Hippocampal formation (tissue), 2 donors: ENCODE data around the gene MAPK8.
"Not testable (repeated sequence)": the region's sequence is repeated elsewhere in the genome, so short reads cannot be mapped to it uniquely, and the experiment has no call there.

ENCODE experiments used
- DNase-seq, 2 donors: peaks; one replicate each; lab custom pipeline; 2025; lab: John Stamatoyannopoulos, UW

Gene MAPK8

DNA sequence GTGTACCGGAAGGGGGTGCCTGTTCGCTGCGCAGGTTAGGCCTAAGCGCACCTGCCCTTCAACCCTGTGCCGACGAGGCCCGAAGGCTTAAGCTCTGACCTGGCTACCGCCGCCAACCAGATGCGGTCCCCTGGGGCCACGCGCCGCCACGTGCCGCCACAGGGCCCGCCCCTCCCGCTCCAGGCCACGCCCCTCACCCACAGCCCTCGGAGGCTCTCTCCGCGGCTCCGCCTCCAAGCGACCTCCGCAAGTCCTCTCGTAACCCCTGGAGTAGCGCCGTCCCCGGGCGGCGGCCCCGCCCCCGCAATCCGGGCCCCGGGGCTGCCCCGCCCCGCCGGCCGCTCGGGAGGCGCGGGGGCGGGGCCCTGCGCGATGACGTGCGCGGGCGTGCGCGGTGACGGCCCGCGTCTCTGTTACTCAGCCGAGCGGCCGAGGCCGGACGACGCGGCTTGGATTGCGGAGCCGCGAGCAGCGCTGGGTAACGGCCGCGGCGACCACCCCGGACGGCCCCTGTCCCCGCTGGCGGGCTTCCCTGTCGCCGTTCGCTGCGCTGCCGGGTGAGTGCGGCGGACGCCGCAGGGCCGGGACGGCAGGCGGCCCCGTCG lies at the start of gene MAPK8:
MAPK8 (plus strand) TSS at position 413 of the 605 bp plus-strand sequence. CDS start 94,984 bp downstream, outside the sequence.
- DNase-seq: peak; percentile 78 to 80

DNA sequence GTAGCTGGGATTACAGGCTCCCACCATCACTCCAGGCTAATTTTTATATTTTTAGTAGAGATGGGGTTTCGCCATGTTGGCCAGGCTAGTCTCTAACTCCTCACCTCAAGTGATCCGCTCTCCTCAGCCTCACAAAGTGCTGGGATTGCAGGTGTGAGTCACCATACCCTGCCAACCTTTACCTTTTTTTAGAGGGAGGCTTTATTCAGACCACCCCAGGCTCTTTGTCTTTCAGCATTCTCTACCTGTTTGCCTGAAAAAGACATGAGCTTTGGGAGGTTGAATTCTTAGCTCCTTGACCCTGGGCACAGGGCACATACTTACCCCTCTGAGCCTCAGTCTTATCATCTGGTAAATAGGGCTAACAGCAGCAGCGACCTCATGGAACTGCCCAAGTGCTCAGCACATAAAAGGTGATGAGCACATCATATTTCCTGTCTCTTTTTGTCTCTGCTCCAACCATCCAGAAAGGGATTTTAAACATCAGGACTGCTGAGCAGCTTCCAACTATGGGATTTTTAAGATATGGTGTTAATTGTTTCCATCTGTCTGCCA lies 49.0 kb upstream of the MAPK8 start:
- no peak for DNase-seq

DNA sequence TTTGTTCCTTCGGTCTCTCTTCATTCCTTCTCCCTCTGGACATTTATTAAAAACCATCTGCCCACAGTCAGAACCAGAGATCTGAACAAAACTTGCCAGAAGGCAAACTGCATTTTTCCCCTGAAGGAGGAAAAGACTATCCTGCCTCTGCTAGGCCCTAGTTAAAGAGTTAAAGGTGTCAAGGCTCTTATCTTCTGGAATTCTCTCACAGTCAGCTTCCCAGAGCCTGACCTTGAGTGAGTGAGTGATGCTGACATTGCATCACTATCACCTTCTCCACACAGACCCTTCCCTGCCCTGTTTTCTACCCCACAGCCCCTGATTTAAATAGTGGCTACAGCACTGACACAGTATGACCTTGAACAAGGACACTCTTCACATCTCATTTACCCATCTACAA lies 48.4 kb upstream of the MAPK8 start:
- no peak for DNase-seq

DNA sequence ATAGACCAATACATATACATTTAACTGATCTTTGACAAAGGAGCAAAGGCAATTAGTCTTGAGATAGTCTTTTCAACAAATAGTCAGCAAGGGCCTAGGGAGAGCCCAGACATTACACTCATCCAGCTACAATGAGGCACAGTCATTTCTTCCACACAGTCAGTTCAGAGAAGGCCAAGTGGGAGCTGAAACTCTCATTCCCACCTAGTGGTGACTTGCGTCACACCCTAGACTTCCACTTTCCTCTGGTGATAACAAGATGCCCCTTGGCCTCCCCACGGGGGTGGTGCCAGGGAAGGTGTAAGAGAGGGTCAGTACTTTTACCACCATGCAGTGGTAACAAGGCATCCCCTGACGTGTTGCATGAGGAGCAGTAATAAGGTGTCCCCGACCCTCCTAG lies 39.9 kb upstream of the MAPK8 start:
- DNase-seq: no peak

DNA sequence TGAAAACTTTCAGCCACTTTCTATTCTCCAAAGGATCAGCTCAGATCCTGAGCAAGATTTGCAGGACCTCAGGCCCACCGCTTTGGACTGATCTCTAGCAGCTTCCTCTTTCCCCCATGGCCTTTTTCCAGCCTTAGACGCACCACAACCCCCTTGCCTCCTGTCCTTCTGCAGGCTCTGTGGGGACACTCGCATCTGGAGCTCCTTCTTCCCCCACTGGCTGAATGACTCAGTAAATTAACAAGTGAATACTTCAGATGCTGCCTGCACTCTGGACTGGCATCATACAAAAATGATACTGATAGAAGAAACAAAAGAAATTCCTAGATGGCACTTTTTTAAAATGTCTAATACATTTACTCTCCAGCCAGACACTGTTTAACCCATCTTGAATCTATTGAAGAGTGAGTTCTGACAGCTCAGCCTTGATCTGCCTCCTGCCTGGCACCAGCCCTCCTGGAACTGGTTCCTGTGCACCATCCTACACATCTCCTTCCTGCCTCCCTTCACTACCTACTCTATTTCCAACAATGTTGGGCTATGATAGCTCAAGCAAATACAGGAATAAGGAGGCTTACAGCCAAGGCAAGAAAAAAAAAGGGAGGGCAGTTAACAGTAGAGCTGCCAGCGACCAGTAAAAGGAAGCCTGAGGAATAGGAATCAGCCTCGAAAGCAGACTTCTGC lies 35.3 kb upstream of the MAPK8 start:
- peak in 1 of 2 donors; percentile 12 for DNase-seq

DNA sequence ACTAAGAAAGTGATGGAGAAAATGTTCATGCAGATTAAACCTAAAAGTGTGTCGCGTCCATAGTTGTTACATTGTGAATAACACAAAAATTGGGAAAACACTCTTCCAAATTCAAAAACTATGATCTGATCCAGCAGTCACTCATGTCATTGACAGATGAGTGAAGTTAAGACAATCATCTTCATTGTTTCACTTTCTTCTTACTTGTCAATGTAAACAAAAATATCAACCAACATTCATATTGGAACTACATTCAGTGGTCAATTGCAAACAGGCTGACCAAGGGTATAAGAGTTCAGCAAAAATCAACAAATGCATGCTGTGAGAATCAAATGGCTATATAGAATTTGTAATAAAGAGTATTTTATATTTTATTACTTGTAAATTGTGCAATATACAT lies 33.8 kb upstream of the MAPK8 start:
- DNase-seq: no peak

DNA sequence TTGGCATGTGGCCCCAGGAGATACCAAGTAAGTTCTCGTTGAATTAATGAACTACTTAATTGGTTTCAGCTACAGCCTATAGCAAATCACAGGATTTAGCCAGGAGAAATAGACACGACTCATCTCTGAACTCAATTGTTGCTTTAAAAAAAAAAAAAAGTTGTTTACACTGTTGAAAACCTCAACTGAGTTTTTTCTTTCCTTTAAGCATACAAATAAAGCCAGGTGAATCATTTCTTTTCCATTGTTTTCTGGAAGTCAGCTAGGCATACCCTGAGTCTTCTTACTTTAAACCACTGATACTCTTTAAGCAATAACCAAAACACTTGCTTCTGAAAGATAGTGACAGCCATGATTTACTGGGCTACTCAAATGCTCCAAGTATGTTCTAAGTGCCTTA lies 32.7 kb upstream of the MAPK8 start:
- DNase-seq: no peak

DNA sequence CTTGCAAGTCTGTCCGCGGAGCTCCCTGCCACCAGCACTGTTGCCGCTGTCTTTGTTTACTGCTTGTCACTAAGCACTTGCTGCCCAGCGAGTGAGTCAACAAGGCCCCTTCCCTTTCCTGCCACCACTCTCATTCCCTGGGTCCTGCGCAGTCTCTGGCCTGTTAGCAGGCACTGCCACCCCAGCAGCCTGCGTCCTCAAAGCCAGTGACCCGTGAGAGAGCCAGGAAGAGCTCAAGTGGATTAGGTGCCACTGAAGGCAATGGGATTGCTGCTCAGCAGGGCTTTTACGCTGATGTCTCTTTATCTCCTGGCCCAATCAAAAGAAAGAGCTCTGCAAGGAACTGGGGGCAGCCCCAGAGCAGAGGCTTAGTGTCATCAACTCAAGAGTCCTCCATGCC lies 31.8 kb upstream of the MAPK8 start, which contains the start of gene FRMPD2:
FRMPD2 (minus strand) TSS at position 61 of the 400 bp plus-strand sequence. CDS start 129 bp downstream, outside the sequence.
- peak in 1 of 2 donors; percentile 5 for DNase-seq

DNA sequence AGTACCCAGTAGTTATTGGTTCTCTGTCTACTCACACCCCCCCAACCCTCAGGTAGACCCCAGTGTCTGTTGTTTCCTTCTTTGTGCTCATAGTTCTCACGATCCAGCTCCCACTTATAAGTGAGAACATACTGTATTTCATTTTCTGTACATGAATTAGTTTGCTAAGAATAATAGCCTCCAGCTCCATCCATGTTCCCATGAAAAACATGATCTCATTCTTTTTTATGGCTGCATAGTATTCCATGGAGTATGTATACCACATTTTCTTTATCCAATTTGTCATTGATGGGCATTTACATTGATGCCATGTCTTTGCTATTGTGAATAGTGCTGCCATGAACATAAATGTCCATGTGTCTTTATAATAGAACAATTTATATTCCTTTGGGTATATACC lies 29.4 kb upstream of the MAPK8 start:
- no peak for DNase-seq

DNA sequence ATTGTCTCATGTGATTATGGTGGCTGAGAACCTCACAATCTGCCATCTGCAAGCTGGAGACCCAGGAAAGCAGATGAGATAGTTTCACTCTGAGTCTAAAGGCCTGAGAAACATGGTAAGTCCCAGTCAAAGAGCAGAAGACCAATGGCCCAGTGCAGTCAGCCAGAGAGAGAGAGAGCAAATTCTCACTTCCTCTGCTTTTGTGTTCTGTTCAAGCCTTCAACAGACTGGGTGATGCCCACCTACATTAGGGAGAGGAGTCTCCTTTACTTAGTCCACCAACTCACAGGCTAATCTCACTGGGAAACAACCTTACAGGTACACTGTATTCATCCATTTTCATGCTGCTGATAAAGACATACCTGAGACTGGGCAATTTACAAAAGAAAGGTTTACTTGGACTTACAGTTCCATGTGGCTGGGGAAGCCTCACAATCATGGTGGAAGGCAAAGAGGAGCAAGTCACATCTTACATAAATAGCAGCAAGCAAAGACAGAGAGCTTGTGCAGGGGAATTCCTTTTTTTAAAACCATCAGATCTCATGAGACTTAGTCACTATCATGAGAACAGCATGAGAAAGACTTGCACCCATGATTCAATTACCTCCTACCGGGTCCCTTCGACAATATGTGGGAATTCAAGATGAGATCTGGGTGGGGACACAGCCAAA lies 27.3 kb upstream of the MAPK8 start:
- no peak for DNase-seq

DNA sequence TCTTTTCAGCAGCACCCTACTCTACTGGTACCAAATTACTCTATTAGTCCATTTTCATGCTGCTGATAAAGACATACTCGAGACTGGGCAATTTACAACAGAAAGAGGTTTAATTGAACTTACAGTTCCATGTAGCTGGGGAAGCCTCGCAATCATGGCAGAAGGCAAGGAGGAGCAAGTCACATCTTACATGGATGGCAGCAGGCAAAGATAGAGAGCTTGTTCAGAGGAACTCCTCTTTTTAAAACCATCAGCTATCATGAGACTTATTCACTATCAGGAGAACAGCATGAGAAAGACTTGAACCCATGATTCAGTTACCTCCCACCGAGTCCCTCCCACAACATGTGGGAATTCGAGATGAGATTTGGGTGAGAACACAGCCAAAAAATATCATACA lies 24.8 kb upstream of the MAPK8 start:
- DNase-seq: not testable (repeated sequence)

DNA sequence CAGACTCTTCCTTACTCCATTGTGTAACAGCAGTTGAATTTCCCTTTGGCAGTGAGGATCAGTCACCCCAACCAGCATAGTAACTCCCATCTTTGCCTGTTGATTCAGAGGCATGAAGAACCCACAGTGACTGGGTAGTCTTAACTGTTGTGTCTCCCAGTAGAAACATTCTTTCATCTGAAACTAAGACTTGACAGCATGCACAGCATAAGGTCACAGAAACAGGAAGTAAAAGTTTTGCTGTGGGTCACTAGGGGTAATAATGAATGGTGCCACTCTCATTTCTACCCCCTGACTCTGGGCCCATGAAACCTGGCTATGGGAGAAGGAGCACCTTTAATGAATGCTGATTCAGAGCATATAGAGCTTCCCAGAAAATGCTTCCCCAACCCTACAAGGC lies 23.6 kb upstream of the MAPK8 start:
- no peak for DNase-seq

DNA sequence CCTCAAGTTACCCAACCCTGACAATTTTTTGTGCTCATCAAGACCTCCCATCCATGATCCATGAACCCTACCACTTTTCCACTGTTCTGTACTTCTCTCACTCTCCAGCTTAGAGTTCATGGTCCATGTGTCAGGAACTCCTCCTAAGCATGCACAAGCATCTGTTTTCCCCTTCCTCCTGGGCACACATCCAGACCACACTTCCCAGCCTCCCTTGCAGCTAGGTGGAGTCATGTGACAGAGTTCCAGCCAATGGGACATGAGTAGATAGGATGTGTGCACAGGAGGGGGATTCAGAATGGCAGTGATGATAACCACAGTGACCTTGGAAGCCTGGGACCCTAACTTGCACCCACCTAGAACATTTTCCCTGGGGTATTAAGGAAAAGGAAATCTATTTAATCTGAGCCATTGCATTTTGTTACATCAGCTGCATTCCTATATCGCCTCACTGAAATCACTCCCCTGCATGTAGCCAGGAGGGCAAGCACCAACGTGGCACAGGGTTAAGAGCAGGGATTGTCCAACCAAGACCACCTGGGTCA lies 22.4 kb upstream of the MAPK8 start:
- no peak for DNase-seq

DNA sequence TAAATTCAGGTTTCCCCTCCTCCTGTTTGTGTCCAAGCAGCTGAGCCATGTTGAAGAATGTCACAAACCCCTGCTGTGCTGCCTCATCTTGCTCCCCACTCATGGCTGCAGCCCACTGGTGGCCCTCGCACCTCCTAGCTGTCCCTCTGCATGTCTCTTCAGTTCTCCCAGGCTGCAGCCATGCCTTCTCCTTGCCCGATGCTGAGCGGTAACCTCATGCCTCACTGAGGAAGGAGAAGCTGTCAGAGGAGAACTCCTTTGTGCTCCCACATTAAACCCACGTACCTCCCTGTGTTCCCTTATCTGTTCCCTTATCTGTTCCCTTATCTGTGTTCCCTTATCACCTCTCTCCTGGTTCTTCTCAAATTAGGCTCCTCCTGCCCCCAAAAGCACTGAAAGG lies 21.7 kb upstream of the MAPK8 start:
- DNase-seq: no peak

DNA sequence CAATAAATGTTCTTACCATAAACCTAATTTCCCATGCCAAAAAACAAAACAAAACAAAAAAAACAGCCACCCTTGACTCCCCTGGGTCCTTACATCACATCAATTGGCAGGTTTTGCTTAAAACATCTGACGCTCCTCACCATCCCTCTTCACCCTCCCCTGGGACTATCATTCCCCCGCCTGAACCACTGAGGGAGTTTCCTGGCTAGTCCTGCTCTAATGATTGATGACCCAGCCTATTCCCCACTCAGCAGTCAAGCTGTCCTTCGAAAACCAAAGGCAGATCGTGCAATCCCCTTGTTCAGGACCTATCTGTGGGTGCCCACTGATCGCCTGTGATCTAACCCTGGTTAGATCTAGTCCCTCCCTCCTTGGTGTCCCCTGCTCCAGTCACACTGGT lies 20.8 kb upstream of the MAPK8 start:
- no peak for DNase-seq

DNA sequence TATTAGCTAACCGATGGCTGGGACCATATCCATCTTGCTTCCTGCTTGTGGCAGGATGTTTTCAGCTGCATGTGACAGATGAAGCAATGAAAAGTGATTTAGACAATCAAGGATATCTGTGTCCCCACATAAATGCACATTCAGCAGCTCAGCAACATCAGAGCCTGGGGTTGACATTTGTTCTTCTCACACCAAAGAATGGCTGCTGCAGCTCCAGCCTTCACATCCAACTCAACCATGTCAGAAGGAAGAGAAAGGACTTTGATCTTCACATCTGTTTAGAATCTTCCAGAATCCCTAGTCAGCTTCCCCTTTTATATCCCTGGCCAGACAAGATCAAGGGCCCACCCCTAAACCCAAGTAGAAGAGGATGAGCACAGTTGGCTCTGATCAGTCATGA lies 20.1 kb upstream of the MAPK8 start:
- DNase-seq: no peak

DNA sequence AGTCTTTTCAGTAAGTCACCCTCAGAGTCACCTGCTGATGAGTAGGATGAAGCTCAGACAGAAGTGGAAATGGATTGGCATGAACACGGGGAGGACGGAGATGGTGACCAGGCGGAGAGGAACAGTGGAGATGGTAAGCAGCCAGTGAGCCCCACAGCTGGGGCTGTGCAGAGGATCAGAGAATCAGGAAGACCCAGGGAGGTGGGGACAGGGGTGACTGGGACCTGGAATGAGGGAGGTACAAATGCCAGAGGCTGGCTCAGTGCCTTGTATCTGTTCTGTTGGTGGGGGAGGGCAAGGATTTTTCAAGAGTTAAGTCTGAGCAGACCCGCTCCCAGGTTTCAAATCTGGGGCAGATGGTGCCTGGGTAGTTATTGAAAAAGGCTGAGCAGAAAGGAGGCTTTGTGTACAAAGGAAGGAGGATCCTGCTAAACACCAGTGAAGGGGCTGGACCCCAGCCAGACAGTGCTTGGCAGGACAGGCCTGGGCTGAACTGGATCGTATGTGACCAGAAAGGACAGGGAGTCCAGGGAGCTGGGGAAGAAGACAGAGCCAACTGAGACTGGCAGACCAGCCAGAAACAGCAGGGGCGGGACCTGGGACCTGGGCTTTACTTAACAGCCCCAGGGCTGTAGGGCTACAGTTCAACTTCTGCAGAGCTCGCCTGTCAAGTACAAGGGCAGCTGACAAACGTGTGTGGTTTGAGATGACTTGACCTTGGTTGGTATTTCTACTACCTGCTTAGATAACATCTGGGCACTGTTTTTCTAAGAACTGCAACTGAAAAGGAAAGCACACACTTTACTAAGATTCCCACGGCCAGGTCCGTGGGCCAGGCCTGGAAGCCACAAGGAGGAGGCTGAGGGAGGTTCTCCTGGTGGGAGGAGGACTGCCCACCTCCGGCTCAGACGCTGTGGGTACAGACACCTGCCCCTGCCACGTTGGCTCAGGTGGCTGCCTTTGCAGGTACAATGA lies 18.8 kb upstream of the MAPK8 start:
- peak; percentile 75 for DNase-seq

DNA sequence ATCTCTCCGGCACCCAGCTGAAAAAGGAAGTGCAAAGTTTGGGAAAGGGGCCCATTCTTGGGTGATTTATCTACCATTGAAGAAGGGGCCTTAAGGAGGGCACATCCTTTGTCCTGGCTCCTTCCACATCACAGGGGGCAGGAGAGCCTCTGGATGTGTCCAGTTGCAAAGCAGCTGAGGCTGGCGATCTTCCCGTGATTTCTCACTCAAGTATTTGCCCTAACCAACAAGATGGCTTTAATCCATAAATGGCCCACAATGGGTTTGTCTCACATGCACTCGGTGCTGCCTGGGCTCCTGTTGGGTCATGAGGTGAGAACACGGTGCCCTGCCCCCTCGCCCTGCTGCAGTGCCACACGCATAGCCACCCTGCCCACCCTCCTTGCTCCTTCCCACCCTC lies 17.8 kb upstream of the MAPK8 start:
- no peak for DNase-seq

DNA sequence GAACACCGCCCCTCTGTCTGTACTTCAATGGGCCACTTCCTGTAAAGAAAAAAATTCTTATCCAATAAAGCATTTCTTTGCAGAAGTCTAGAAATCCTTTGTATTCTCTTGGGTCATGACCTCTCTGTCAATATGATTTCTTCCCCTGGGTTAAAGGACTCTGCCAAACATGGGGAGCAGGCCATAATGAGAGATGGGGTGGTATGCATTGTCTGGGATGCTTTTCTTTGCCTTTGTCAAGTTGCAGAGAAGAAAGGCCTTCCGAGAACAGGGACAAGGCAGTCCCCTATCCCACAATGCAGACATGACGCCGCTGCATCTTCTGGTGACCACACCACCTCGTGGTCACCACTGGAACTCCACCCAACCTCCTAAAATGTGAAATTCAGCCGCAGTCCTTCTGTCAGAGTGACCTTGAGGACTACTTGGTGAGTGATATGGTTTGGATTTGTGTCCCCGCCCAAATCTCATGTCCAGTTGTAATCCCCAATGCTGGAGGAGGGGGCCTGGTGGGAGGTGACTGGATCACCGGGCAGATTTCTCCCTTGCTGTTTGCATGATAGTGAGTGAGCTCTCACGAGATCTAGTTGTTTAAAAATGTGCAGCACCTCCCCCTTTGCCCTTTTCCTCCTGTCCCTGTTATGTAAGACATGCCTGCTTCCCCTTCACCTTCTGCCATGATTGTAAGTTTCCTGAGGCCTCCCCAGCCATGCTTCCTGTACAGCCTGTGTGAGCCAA lies 16.8 kb upstream of the MAPK8 start:
- peak; percentile 60 to 61 for DNase-seq

DNA sequence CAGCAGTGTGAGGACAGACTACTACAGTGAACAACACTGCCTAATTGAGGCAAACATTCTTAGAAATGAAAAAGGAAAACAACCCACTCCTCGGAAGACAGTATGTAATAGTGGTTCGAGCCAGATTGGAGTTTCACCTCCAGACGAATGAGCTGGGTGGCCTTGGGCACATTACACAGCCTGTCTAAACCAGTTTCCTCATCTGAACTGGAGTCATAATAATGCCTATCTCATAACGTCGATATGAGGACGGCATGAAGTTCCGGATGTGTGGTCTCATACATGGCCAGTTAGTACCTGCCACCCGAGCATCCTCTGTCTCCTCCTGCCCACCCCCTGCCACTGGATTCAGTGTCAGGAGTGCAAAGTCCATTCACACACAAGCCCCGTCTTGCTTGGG lies 16.2 kb upstream of the MAPK8 start:
- no peak for DNase-seq

DNA sequence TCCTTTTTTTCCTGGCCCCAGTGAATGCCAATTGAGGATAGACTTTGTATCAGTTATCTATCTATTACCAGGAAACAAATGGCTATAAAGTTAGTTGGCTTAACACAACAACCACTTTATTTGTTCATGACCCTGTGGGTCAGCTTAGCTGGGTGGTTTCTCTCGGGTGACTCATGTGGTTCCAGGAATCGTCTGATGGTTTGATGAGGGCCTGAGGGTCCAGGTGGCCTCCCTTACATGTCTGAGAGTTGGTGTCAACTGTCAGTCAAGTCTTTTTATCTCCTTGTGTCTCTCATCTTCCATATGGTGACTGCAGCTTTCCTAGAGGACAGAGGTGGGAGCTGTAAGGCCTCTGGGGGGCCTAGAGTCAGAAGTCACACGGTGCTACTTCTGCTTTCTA lies 15.3 kb upstream of the MAPK8 start:
- DNase-seq: no peak
